Lung microvascular endothelial cell (primary cell): ENCODE data around the gene SLC4A3. TPM values are rescaled to one million over a fixed set of nuclear protein-coding genes. Genes with fewer than 3 reads are reported as not detected.

Experiments
- DNase-seq, 2 donors: peaks; one replicate each; pipeline versions ENCODE4 v3.0.0 to v3.0.0-alpha.2; 2010; ENCODE audit warnings: low read depth in 2 of 2
- total RNA-seq: library from RNA; depleted of rRNA; stranded (reverse); fragments of >200 nt; gene quantifications from 2 replicates; pipeline ENCODE4 v1.2.1, GENCODE V29; 2014

Gene SLC4A3, protein sequence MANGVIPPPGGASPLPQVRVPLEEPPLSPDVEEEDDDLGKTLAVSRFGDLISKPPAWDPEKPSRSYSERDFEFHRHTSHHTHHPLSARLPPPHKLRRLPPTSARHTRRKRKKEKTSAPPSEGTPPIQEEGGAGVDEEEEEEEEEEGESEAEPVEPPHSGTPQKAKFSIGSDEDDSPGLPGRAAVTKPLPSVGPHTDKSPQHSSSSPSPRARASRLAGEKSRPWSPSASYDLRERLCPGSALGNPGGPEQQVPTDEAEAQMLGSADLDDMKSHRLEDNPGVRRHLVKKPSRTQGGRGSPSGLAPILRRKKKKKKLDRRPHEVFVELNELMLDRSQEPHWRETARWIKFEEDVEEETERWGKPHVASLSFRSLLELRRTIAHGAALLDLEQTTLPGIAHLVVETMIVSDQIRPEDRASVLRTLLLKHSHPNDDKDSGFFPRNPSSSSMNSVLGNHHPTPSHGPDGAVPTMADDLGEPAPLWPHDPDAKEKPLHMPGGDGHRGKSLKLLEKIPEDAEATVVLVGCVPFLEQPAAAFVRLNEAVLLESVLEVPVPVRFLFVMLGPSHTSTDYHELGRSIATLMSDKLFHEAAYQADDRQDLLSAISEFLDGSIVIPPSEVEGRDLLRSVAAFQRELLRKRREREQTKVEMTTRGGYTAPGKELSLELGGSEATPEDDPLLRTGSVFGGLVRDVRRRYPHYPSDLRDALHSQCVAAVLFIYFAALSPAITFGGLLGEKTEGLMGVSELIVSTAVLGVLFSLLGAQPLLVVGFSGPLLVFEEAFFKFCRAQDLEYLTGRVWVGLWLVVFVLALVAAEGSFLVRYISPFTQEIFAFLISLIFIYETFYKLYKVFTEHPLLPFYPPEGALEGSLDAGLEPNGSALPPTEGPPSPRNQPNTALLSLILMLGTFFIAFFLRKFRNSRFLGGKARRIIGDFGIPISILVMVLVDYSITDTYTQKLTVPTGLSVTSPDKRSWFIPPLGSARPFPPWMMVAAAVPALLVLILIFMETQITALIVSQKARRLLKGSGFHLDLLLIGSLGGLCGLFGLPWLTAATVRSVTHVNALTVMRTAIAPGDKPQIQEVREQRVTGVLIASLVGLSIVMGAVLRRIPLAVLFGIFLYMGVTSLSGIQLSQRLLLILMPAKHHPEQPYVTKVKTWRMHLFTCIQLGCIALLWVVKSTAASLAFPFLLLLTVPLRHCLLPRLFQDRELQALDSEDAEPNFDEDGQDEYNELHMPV
- under 0.01 and 0.22 TPM in 2 replicates for total RNA-seq

GRCh38 chr2:219627103-219628100, at the start of gene SLC4A3:
Gene SLC4A3 (plus strand): TSS chr2:219627630. CDS start chr2:219627993, 363 bp downstream.
- peak in 1 of 2 donors; percentile 31 for DNase-seq

GRCh38 chr2:219578811-219579613, 48.4 kb upstream of the SLC4A3 start:
- DNase-seq, result no peak

DNA sequence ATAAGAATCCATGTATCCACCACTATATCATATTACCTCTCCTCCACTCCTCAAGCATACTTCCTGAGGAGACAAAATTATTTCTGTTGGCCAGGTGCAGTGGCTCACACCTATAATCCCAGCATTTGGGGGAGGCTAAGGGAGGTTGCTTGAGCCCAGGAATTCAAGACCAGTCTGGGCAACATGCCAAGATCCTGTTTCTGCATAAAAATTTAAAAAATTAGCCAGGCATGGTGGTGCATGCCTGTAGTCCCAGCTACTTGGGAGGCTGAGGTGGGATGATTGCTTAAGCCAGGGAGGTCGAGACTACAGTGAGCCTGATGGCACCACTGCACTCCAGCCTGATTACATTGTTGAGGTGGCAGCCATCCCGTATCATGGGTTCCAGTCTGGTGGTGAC, 46.1 kb upstream of the SLC4A3 start:
- no peak for DNase-seq

DNA sequence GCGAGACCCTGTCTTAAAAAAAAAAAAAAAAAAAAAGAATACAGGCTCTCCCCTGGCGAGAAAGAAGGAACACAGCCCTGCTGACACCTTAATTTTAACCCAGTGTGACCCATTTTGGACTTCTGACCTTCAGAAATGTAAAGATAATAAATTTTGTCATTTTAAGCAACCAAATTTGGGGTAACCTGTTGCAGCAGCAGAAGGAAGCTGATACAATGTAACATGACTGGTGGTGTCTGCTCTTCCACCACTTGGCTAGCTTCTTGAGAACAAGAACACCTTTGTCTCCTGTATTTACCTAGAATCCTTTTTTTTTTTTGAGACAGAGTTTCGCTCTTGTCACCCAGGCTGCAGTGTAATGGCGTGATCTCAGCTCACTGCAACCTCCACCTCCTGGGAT, 36.3 kb upstream of the SLC4A3 start:
- no peak for DNase-seq

DNA sequence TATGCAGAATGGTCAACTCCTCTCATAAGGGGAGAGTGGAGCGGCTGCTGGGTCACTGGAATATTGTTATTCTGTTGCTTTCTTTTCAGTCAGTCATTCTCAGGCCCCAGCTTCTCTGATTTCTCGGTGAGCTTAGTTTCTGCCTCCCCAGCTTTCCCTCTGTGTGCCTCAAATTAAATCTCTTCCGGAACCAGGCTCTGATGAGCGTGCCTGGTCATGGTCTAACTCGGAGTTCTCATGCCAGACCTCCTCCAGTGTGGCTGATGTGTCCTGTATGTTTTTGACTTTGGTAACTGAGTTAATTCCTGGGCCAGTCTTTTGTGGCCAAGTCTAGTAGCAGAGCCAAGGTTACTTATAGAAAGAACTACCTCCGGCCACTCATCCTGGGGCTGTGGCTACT, 34.7 kb upstream of the SLC4A3 start:
- no peak for DNase-seq

DNA sequence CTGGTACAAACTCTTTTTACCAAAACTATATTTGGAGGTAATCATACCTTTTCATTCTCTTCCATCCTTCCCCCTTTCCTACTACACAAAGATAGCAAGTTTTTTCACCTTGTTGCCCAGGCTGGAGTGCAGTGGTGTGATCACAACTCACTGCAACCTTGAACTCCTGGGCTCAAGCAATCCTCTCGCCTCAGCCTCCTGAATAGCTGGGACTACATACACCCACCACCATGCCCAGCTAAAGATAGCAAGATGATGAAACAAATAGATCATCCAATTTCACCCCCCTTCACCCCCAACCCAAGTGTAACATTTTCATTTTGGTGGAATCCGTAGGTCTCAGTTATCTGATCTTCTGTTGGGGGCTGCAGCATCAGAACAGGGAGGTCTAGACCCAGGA, 34.3 kb upstream of the SLC4A3 start:
- DNase-seq, result no peak

GRCh38 chr2:219595256-219595655, 32.2 kb upstream of the SLC4A3 start:
- DNase-seq, result no peak

GRCh38 chr2:219596954-219597551, 30.4 kb upstream of the SLC4A3 start:
- no peak for DNase-seq

DNA sequence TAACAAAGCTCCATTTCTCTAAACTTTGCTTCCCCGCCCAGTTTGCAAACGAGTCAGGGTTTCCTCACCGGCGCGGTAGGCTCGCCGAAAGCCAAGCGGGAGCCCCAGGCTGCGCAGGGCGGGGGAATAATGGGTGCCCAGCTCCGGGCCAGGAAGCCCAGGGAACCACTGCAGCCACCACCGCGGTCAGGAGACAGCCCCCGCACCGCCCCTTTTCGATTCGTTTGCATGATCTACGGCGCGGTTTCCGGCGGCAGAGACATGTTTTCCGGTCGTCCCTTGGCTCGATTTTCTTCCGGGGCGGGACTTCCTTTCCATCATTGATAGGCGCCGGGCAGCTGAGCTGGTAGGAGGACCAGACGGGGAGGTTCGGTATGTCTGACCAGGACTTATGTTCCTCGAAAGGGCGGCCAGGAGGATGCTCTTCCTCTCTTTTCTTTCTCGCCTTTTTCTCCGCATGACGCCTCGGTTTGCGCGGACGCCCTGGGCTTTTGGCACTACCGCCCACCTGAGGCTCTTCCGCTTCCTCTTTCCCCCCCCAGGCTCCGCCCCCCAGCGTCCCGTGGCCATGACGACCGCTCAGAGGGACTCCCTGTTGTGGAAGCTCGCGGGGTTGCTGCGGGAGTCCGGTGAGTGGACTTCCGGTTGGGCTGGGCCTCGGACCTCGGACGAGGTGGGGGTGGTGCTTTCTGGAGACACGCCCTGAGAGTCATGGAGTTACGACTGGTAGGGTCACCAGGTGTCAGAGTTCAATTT, 29.7 kb upstream of the SLC4A3 start, which contains the start of gene STK11IP:
STK11IP (plus strand) TSS at position 306 of the 756 bp plus-strand sequence; CDS start at position 569, 263 bp downstream.
- peak; percentile 97 to 98 for DNase-seq

- DNase-seq, result peak; percentile 33 to 53
Observed at GRCh38 chr2:219598308-219599078, 28.9 kb upstream of the SLC4A3 start.

- DNase-seq, result no peak
Observed at GRCh38 chr2:219603771-219604170, 23.7 kb upstream of the SLC4A3 start.

- no peak for DNase-seq
Observed at GRCh38 chr2:219605607-219605954, 21.8 kb upstream of the SLC4A3 start.

DNA sequence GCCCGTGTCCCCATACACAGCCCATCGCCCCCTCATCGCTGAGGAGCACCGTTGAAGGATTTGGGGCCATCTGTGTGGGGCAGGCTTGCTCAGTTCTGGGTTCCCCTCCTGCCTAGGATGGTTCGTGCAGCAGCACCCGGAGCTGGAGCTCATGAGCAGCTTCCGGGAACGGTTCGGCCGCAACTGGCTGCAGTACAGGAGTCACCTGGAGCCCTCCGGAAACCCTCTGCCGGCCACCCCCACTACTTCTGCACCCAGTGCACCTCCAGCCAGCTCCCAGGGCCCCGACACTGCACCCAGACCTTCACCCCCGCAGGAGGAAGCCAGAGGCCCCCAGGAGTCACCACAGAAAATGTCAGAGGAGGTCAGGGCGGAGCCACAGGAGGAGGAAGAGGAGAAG, 19.5 kb upstream of the SLC4A3 start:
- DNase-seq, result no peak

GRCh38 chr2:219608399-219608964, 18.9 kb upstream of the SLC4A3 start:
- DNase-seq, result no peak

- no peak for DNase-seq
Observed at GRCh38 chr2:219609149-219609750, 18.2 kb upstream of the SLC4A3 start.

GRCh38 chr2:219611306-219611705, 16.1 kb upstream of the SLC4A3 start:
- no peak for DNase-seq
